LNCaP clone FGC (cell line): ENCODE results near the gene TSPAN1.

Source experiments
- DNase-seq: peaks from one replicate; pipeline ENCODE4 v3.0.0-alpha.2; 2011; ENCODE audit warnings: low read depth
- H3K4me3 ChIP-seq: 2 replicates; pipeline ENCODE4 v1.5.1; 2011; ENCODE audit warnings: mild to moderate bottlenecking, low read depth, low read length, control low read depth
- TF ChIP-seq, protein P1 (sequence below): IDR thresholded peaks from 2 replicates; pipeline ENCODE4 v1.5.1; 2012; ENCODE audit warnings: mild to moderate bottlenecking; ENCODE audit not compliant: control insufficient read depth, insufficient read depth; ENCODE audit errors: extremely low read depth

The TSPAN1 gene, protein sequence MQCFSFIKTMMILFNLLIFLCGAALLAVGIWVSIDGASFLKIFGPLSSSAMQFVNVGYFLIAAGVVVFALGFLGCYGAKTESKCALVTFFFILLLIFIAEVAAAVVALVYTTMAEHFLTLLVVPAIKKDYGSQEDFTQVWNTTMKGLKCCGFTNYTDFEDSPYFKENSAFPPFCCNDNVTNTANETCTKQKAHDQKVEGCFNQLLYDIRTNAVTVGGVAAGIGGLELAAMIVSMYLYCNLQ

DNA sequence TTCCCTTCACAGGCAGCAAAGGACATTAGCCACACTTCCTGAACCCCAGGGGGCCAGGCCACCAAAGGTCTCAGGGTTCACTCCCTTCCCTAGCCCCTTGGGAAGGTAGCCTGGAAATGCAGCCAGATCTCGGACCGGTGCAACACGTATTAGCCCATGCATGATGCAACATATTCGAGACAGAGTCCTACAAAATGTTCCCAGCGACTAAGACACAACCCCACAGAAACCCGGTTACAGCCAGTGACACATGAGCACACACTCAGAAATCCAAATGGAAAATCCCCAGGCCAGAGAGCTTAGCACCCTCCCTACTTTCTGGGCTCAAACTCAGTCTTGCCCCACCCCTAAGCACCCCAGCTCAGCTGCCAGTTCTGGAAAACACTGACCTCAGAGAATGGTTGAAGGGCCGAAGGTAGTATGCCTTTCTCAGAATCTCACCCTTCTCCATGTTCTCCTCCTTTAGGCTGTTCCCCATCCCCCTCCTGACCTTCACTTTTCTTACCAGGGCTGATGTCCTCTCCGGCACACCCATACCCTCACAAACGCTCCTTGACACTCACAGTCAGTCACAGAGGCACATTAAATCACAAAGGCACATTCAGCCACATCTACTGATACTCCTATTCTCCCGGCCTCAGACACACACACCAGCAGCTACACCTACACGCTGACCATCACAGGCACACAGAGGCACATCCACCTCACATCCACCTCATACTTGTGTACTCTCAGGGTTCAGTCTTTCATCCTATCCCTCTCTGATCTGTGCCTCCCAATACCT, at the start of gene TSPAN1:
TSS of gene TSPAN1 (plus strand) at position 640 of the 784 bp plus-strand sequence. CDS start 6,021 bp downstream, outside the sequence.
- DNase-seq = no peak
- no peak within 1 kb of the TSS for H3K4me3 ChIP-seq
- TF ChIP-seq, protein P1, sequence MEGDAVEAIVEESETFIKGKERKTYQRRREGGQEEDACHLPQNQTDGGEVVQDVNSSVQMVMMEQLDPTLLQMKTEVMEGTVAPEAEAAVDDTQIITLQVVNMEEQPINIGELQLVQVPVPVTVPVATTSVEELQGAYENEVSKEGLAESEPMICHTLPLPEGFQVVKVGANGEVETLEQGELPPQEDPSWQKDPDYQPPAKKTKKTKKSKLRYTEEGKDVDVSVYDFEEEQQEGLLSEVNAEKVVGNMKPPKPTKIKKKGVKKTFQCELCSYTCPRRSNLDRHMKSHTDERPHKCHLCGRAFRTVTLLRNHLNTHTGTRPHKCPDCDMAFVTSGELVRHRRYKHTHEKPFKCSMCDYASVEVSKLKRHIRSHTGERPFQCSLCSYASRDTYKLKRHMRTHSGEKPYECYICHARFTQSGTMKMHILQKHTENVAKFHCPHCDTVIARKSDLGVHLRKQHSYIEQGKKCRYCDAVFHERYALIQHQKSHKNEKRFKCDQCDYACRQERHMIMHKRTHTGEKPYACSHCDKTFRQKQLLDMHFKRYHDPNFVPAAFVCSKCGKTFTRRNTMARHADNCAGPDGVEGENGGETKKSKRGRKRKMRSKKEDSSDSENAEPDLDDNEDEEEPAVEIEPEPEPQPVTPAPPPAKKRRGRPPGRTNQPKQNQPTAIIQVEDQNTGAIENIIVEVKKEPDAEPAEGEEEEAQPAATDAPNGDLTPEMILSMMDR = no peak

DNA sequence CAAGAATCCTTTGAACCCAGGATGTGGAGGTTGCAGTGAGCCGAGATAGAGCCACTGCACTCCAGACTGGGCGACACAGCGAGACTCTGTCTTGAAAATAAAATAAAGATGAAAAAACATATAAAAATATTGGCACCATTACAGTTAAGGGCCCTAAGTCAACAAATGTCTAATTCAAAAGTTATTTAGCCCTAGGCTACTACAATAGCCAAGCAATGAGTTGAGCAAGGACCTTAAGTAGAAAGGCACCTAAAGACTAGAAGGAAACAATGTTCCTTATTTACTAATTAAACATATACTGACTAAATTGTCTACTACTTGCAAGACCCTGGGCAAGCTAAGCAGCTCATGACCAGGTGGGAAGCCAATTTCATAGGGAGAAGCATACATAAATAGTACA, 46.5 kb upstream of the TSPAN1 start:
- no peak overlapping the region for H3K4me3 ChIP-seq
- TF ChIP-seq, protein P1 = no peak
- DNase-seq = peak; percentile 27

DNA sequence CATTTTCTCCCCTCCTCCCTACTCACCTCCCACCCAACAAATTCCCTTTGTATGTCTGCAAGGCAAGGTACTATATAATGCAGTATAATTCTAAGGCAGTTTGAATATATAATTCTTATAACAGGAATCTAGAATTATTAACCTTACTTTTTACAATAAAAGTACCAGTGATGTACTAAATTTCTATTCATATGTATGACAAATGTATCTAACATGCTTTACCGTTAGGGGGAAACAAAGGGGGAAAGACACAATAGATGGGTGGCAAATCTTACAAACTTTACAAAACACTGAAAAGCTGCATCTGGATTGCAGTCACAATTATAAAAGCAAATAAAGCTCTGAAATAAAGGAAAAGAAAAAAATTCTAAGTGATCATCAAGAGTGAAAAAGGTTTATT, 44.8 kb upstream of the TSPAN1 start:
- peak overlapping the region; percentile 80 for H3K4me3 ChIP-seq
- no peak for DNase-seq
- TF ChIP-seq, protein P1 = peak; percentile 15; the same call in 1 of the 2 replicates

DNA sequence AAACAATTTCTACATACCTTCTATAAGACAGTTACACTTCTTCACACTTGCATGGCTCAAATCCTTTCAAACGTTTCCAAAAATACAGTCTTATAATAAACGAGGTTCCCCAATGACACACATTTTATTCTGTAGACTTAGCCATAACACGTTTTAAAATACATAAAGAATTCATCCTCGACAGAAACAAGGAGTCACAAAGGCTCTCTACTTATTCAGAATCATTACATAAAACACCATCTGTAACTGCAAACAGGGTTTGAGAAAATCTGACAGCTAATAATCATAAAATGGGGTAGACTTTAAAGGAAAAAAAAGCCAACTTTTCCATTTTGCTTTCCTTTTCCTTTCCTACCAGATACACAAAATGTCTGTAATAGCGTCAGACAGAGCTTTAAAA, 44.3 kb upstream of the TSPAN1 start:
- peak overlapping the region; percentile 80 for H3K4me3 ChIP-seq
- DNase-seq = no peak
- TF ChIP-seq, protein P1 = no peak

DNA sequence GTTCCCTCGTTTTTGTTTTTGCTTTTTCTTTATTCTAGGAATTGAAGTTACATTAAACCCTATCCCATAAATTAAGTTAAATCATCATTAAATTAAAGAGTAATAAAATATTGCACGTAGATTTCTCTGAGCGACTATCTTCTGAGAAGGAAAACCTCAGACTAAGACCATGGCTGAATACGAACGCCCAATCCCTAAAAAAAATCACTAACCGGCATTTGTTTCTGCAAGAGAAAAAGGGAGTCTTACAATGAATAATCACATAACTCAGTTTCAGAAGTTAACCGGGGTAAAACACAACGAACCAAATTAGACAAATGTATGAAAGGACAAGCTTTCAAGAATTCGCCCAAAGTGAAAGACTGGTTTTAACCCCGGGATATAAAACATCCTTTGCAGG, 43.8 kb upstream of the TSPAN1 start:
- H3K4me3 ChIP-seq = peak overlapping the region; percentile 80
- DNase-seq = no peak
- TF ChIP-seq, protein P1 = no peak

DNA sequence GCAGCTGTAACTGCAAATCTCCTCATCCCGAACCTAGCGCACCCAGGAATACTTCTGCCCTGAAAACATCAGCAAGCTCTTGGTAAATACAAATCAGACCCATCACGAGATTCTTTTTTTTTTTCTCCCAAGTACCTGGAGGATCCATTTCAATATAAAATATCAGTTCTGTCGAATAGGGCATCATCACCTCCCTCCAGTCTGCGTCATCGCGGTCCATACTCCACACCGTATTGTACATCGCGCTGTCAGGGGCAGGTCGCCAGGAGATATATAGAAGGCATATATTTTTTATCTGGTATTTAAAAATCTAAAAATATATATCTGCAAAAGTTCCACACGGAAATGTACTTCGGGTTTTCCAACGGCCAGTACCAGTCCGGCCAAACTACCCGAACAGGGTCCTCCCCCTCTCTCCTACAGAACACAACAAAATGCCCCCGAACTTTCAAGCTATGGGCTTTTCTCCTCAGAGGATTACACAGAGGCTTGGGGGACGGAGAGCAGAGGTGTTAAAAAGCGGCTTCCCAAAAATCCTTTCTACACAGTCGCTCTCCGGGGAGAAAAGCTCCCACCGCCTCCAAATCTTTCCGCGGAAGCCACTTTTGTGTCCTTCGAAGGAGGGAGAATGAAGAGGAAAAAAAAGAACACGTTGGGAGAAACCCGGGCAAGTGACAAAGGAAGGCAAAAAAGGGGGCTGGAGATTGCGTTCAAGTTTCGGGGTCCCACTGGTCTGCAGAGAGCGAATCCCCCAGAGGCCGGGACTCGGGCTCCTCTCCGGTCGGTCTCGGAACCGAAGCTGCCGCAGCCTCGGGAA, 43.0 kb upstream of the TSPAN1 start:
- DNase-seq = peak; percentile 30
- TF ChIP-seq, protein P1 = no peak
- H3K4me3 ChIP-seq = peak overlapping the region; percentile 80
